Measurements from ENCODE around the gene RAET1E.

The RAET1E gene

DNA sequence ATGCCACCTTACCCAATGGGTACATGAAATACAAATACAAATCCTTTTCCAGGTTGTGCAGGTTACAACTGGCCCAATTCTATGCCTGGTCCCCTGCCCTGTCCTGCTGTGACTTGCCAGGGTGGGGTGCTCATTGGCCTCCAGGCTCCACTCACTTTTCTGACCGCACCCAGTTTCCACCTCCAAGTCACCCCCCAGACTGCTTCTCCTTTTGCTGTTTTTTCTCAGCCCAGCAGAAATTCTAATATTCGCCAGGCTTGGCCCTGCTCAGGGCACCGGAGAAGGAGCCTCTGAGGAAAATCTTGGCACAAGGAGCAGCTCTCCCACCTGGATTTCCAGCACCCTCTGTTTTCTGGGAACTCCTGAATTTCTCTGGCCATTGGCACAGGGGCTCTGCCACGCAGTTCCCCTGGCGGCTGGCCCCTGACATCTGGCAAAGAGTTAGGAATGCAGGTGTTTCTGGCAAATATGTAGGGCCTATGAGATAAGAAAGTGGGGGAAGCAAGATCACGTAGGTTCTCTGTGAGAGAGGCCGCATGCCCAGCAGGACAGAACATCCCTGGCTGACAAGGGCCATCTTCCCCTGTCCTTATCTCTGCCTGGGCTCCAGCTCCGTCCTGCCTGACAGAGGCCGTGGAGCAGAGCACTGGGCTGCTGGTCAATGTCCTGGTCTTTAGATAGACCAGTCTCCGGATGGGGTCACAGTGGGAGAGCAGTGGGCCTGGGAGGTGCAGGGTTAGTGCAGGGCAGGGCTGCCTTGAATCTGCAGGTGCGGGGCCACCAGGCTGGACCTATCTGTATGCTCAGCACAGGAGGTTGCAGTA lies 2.9 kb upstream of the RAET1E start:
- TF ChIP-seq GATA2 (IDR thresholded peaks at IDR 0.05; ENCODE audit: low read depth, low read length) (no peak), GATA3 (IDR thresholded peaks at IDR 0.05; ENCODE audit: low read depth, low read length) (no peak)

DNA sequence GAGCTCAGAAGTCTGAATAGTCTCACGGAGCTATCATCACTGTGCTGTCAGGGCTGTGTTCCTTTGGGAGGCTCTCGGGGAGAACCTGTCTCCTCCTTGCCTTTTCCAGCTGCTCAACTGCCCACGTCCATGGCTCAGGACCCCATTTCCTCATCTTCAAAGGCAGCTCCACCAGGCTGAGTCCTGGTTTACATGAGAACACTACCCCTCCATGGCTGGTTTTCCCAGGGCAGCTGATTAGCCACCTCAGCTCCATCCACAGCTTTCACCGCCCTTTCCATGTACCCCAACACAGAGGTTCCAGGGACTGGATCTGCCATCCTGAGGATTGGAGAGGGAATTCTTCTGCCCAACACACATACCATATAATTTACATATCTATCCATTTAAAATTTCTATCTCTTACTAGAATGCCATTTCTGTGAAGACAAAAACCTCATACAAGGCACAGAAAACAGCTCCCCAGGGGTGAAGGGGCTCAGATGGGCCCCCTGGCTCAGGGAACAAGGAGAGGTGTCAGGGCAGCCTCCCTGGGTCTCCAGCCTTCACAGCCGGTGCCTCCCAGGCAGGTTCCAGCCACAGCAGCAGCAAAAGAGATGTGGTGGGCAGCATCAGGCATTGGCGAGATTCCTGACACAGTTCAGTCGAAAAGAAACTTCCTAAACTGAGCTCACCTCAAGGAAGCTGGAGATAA lies 2.2 kb upstream of the RAET1E start:
- TF ChIP-seq GATA2 (IDR thresholded peaks at IDR 0.05; ENCODE audit: low read depth, low read length): no peak
- no peak for TF ChIP-seq GATA3 (IDR thresholded peaks at IDR 0.05; ENCODE audit: low read depth, low read length)

DNA sequence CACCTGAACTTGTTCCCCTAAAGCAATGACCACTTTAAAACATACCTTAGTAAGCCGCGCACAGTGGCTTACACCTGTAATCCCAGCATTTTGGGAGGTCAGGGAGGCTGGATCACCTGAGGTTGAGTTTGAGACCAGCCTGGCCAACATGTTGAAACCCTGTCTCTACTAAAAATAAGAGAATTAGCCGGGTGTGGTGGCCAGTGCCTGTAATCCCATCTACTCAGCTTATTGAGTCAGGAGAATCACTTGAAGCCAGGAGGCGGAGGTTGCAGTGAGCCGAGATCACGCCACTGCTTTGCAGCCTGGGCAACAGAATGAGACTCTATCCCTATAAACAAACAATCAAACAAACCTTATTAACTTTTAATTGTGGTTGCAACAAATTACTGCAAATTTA lies 1.6 kb upstream of the RAET1E start:
- no peak for TF ChIP-seq GATA3 (IDR thresholded peaks at IDR 0.05; ENCODE audit: low read depth, low read length)
- TF ChIP-seq GATA2 (IDR thresholded peaks at IDR 0.05; ENCODE audit: low read depth, low read length): no peak

DNA sequence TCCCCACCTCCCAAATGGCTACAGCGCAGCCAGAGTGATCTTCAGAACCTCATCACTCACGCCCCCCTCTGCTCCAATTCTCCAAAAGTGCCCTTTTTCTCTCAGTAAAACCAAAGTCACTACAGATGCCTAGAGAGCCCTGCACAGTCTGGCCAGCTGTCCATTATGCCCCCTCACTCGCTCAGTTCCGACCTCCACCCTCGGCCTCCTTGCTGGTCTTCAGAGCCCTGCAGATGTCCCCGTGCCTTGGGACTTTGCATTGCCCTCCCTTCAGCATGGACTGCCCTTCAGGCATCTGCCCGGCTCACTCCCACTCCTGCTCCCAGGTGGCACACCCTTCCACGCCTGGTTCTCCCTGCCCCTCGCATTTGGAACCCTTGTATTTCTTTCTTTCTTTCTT lies 1.1 kb upstream of the RAET1E start:
- no peak for TF ChIP-seq GATA3 (IDR thresholded peaks at IDR 0.05; ENCODE audit: low read depth, low read length)
- TF ChIP-seq GATA2 (IDR thresholded peaks at IDR 0.05; ENCODE audit: low read depth, low read length): no peak

DNA sequence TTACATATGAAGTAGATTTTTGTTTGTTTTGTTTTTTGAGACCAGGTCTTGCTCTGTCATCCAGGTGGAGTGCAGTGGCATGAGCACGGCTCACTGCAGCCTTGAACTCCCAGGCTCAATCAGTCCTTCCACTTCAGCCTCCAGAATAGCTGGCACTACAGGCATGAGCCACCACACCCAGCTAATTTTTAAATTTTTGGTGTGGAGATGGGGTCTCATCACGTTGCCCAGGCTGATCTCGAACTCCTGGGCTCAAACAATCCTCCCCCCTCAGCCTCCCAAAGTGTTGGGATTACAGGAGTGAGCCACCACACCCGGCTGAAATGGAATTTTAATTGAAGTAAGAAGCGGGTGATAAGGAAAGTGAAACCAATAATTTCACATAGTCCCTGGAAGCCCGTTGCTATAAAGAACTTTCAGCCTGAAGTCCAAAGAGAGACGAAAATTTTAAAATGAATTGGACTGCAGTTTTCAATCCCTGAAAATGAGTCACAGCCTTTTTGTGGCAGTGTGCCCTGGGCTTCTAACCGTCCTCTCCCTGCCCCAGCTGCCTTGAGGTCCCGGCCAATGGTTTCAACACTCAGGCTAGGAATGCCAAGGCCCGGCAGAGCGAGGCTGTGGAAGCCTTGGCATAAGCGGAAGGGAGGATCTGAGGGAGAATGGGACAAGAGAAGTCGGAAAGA lies 757 bp downstream of the RAET1E start:
- no peak for TF ChIP-seq GATA3 (IDR thresholded peaks at IDR 0.05; ENCODE audit: low read depth, low read length)
- TF ChIP-seq GATA2 (IDR thresholded peaks at IDR 0.05; ENCODE audit: low read depth, low read length): no peak

DNA sequence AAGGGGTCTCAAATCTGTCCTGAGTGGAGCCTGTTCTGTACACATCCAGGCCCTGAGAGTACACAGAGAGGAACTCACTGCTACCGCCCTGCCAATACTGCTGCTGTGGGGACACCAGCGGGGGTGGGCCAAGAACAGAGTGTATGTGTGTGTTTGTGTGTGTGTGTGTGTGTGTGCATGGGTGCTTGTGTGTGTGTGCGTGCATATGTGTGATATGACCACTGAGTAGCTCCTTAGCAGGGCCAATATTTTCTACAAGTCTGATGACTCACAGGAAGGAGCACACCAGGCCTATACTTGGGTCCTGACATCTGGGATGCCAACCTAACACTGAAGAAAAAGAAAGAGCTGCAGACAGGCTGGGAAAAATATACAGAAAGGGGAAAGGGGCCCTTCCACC lies 1.4 kb downstream of the RAET1E start:
- TF ChIP-seq GATA3 (IDR thresholded peaks at IDR 0.05; ENCODE audit: low read depth, low read length) (no peak), GATA2 (IDR thresholded peaks at IDR 0.05; ENCODE audit: low read depth, low read length) (no peak)

DNA sequence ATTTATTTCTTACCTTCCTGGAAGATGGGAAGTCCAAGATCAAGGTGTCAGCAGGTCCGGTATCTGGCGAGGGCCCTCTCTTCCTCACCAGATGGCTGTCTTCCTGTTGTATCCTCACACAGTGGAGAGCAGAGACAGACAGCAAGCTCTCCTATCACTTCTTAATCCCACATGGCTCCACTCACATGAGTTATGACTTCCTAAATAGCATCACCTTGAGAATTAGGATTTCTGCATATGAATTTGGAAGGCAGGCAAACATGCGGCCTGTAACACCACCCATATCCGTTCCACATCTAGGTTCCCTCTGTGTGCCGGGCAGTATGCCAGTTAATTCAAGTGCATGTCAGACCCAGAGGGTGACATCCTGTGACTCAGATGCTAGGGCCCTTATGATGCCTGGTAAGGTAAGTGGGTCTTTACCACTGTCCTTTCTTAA lies 2.1 kb downstream of the RAET1E start:
- TF ChIP-seq GATA2 (IDR thresholded peaks at IDR 0.05; ENCODE audit: low read depth, low read length) (no peak), GATA3 (IDR thresholded peaks at IDR 0.05; ENCODE audit: low read depth, low read length) (no peak)

DNA sequence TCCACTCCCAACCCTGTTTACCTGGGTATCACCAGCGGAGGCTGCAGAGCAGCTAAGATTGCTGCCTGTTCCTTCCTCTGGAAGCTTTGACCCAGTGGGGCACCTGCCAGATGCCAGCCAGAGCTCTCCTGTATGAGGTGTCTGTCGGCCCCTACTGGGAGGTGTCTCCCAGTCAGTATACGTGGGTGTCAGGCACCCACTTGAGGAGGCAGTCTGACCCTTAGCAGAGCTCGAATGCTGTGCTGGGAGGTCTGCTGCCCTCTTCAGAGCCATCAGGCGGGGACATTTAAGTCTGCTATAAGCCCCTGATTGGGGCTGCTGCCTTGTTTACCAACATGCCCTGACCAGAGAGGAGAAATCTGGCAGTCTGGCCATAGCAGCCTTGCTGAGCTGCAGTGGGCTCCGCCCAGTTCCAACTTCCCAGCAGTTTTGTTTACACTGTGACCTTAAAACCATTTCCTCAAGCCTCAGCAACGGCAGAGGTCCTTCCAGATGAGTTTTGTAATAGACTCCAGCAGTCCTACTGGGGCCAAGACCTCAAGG lies 2.8 kb downstream of the RAET1E start:
- no peak for TF ChIP-seq GATA2 (IDR thresholded peaks at IDR 0.05; ENCODE audit: low read depth, low read length)
- TF ChIP-seq GATA3 (IDR thresholded peaks at IDR 0.05; ENCODE audit: low read depth, low read length): no peak

DNA sequence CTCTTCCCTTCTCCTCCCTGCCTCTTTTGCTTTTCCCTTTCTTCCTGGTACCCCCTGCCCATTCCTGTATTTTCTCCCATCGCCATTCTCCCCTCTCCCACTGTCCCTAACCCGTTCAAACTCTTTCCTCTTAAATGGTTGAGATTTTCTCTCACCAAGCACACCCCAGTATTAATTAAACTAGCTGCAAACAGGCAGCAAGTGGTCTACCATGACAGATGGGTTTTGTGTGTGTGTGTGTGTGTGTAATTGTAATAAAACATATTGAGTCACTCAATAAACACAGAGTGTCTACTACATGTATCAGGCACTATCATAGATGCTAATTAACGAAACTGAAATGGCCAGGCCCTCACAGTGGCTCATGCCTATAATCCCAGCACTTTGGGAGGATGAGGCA lies 6.7 kb downstream of the RAET1E start:
- no peak for TF ChIP-seq GATA2 (IDR thresholded peaks at IDR 0.05; ENCODE audit: low read depth, low read length)
- TF ChIP-seq GATA3 (IDR thresholded peaks at IDR 0.05; ENCODE audit: low read depth, low read length): no peak

DNA sequence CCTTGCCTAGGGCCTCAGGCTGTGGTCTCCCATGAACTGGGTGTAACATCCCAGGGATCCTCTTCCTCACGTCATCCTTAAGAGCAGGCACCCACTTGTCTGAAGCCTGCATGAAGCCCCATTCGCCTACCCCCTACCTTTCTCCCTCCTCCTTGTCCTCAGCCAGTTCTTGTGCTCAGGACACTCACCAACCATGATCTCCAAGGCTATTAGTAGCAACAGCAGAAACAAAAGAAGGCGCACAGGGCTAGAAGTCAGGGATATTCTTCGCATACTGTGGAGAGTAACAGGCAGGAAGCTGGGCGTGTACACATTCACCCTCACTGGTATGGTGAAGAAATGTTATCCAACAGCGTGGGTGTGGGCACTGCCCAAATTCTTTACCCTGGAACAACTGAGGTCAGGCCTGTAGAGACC lies 7.3 kb downstream of the RAET1E start:
- TF ChIP-seq GATA2 (IDR thresholded peaks at IDR 0.05; ENCODE audit: low read depth, low read length): no peak
- TF ChIP-seq GATA3 (IDR thresholded peaks at IDR 0.05; ENCODE audit: low read depth, low read length): no peak

DNA sequence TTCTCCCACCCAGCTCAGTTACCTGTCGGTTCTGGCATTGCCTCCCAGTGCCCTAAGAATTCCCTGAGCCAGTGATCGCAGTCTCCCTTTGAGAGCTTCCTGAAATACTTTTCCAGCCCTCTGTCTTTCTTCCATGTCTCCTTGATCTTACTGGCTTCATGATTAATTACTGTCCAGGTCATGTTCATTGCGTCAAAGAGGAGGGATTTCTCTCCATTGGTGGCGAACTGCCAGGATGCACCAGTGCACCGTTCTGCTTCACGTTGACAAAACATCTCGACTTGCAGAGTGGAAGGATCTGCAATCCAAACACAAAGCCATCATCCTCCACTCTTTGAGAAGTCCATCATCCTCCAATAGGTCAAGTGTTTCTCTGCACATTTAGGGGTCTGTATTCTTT lies 8.6 kb downstream of the RAET1E start:
- no peak for TF ChIP-seq GATA3 (IDR thresholded peaks at IDR 0.05; ENCODE audit: low read depth, low read length)
- TF ChIP-seq GATA2 (IDR thresholded peaks at IDR 0.05; ENCODE audit: low read depth, low read length): no peak

DNA sequence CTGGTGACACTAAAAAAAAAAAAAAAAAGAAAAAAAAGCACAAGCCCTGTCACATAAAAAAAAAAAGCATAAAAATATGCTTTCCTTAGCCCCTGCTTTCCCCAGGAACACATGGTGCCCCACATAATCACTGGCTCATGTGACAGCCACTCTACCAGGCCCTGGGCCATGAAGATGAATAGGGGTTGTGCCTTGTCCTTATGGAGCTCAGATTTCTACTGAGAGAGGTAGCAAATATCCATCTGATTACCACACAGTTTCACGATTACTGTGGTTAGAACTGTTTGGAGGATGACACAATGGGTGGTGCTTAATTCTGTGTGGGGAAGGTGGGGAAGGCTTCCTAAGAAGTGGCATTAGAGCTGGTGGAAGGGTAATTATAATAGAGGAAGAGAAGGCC lies 9.3 kb downstream of the RAET1E start:
- TF ChIP-seq GATA3 (IDR thresholded peaks at IDR 0.05; ENCODE audit: low read depth, low read length): no peak
- no peak for TF ChIP-seq GATA2 (IDR thresholded peaks at IDR 0.05; ENCODE audit: low read depth, low read length)

DNA sequence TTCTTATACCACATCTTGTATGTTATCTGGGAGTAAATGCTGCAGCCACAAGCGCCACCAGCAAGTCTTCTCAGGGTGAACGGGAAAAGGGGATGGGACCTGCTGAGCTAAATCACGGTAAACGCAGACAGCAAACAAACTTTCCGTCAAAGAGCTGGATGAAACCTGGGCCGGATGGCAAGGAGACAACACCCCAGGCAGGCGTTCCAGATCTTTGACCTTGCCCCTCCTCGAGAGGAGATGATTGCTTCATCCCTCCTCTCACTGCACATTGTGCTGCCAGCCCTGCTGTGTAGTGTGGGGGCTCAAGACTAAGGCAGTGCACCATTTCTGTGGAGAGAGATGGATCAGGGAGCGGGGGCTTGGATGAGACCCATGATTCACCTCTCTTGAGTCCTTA lies 9.8 kb downstream of the RAET1E start:
- TF ChIP-seq GATA2 (IDR thresholded peaks at IDR 0.05; ENCODE audit: low read depth, low read length): no peak
- TF ChIP-seq GATA3 (IDR thresholded peaks at IDR 0.05; ENCODE audit: low read depth, low read length): no peak

DNA sequence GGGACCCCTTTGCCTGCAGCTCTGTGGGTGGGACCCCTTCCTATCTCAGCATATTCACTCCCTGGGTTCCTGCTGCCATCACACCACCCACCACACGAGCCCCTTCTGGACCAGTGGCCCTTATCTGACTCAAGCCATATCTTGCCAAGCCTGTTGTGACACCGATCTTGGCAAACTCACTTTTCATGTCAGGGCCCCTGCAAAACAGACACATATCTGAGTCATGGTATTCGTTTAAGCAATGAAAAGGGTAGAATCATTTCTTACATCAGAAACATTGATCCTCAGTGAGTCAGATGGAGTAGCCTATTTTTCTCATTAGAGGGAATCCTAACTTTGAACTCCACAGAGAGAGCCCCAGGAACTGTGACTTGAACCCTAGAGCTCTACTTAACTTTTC lies 10.6 kb downstream of the RAET1E start:
- no peak for TF ChIP-seq GATA2 (IDR thresholded peaks at IDR 0.05; ENCODE audit: low read depth, low read length)

Data from SH-SY5Y (cell line).